Activated CD4-positive, alpha-beta memory T cell treated with anti-CD3 and anti-CD28 coated beads for 36 hours (primary cell): Measurements from ENCODE around the gene CASTOR2. TPM values are rescaled to one million over a fixed set of nuclear protein-coding genes. Genes with fewer than 3 reads are reported as not detected.
"Not testable (repeated sequence)": the region's sequence is repeated elsewhere in the genome, so short reads cannot be mapped to it uniquely, and the experiment has no call there.

ENCODE experiments used
- CTCF ChIA-PET: fragments of 350-600 bp; sonication (Branson Sonifier 250); formaldehyde crosslinking; loops from one replicate; lab custom pipeline; 2021; ENCODE audit warnings: antibody characterized with exemption, inconsistent platforms; lab: Charles Lee
- POLR2A ChIA-PET: fragments of 350-600 bp; sonication (Branson Sonifier 250); formaldehyde crosslinking; loops from one replicate; lab custom pipeline; 2021; ENCODE audit warnings: antibody characterized with exemption; lab: Charles Lee
- DNase-seq: peaks from one replicate; pipeline ENCODE4 v3.0.0-alpha.2; 2020
- H3K27ac Mint-ChIP-seq: one replicate; pipeline ENCODE4 v1.8.0; 2021; ENCODE audit warnings: mixed read lengths
- H3K27me3 Mint-ChIP-seq: one replicate; pipeline ENCODE4 v1.8.0; 2021; ENCODE audit warnings: mixed read lengths
- H3K36me3 Mint-ChIP-seq: one replicate; pipeline ENCODE4 v1.8.0; 2021; ENCODE audit warnings: mixed read lengths
- H3K4me1 Mint-ChIP-seq: one replicate; pipeline ENCODE4 v1.8.0; 2021; ENCODE audit warnings: low read depth, mixed read lengths
- H3K4me3 Mint-ChIP-seq: one replicate; pipeline ENCODE4 v1.8.0; 2021; ENCODE audit warnings: mild to moderate bottlenecking, mixed read lengths
- H3K9me3 Mint-ChIP-seq: one replicate; pipeline ENCODE4 v1.8.0; 2021; ENCODE audit warnings: mixed read lengths
- intact Hi-C: fragments of 100-400 bp; cut with micrococcal nuclease; formaldehyde crosslinking; loops from one replicate; pipeline ENCODE4 v1.15.1; 2023
- total RNA-seq, 2 experiments: library from RNA; stranded (reverse); gene quantifications; one replicate each; pipeline ENCODE4 v1.2.3, GENCODE V29; 2021

The CASTOR2 gene
- total RNA-seq, 2 experiments from 2014 or later, result 3.8 to 3.9 TPM

DNA sequence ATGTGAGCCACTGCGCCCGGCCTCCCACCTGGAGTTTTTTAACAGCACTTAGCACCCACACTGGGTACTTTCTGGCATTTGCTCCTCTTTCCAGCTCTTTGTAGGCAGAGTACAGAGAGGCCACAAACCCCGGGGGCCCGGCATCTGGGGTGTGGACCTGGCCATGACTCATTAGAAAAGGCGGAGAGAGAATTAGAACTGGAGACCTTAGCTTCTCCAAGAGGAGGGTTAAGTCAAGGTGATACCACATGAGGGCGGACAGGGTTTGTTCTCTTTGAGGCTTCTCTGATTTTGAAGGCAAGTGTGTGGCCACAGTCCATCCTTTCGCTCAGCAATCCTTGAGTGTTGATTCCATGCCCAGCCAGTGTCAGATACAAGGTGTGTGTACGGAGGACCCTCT, 36.9 kb downstream of the CASTOR2 start:
- H3K27me3 Mint-ChIP-seq, H3K4me3 Mint-ChIP-seq, DNase-seq: not testable (repeated sequence)

GRCh38 chr7:75010036-75010435, 45.5 kb downstream of the CASTOR2 start:
- Mint-ChIP-seq H3K27ac (no peak overlapping the region), H3K27me3 (no peaks in the 10 kb centered on the region), H3K4me1 (no peaks in the 10 kb centered on the region), H3K9me3 (no peaks in the 10 kb centered on the region), H3K36me3 (peaks cover 2% of the 10 kb centered on the region), H3K4me3 (no peak overlapping the region)
- CTCF ChIA-PET, result no interaction called here
- POLR2A ChIA-PET, result no interaction called here
- no peak for DNase-seq
- intact Hi-C loops, result no loop called here

More for the DNA sequence above, 36.9 kb downstream of the CASTOR2 start:
- H3K9me3 Mint-ChIP-seq, POLR2A ChIA-PET, CTCF ChIA-PET, H3K4me1 Mint-ChIP-seq, H3K36me3 Mint-ChIP-seq, intact Hi-C loops, H3K27ac Mint-ChIP-seq: not testable (repeated sequence)

- no peaks in the 10 kb centered on the region for H3K36me3 Mint-ChIP-seq
- no peak overlapping the region for H3K27ac Mint-ChIP-seq
- POLR2A ChIA-PET, result no interaction called here
- intact Hi-C loops, result no loop called here
- DNase-seq, result no peak
- no peaks in the 10 kb centered on the region for H3K27me3 Mint-ChIP-seq
- no peaks in the 10 kb centered on the region for H3K4me1 Mint-ChIP-seq
- CTCF ChIA-PET, result no interaction called here
- no peaks in the 10 kb centered on the region for H3K9me3 Mint-ChIP-seq
- H3K4me3 Mint-ChIP-seq, result no peak overlapping the region
These were observed 53.3 kb downstream of the CASTOR2 start for GRCh38 chr7:75017832-75018231.

DNA sequence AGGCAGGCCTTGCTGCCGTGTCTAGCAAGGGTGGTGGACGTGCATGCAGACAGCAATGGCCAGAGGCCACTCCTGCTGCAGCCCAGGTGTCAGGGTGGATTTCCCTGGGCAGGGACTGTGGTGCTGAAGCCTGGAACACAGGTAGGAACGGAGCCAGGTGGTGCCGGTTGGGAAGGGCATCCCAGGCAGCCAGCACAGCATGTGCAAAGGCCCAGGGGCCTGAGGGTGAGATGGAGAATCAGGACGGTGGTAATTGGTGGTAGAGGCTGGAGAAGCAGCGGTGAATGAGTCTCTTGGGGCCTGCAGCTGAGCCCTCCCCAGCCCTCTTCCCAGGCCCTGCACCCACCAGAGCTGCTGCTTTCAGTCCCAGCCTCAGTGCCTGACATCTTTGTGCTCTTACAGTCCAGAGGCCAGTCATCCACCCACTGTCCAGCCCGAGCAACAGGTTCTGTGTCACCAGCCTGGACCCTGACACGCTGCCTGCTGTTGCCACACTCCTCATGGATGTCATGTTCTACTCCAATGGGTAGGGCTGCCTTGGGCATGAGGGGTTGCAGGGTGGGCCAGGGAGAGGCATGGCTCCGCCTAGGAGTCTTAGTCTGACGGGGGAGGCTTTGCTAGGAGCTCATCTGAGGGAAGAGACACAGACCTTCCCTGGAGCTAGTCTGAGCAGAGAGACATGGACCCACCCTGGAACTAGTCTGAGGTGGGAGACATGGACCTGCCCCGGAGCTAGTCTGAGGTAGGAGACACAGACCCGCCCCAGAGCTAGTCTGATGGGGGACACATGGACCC, 54.3 kb downstream of the CASTOR2 start:
- DNase-seq, result no peak
- intact Hi-C loops, result no loop called here
- Mint-ChIP-seq H3K27me3 (no peaks in the 10 kb centered on the region), H3K4me1 (no peaks in the 10 kb centered on the region), H3K4me3 (no peak overlapping the region), H3K36me3 (no peaks in the 10 kb centered on the region), H3K9me3 (no peaks in the 10 kb centered on the region), H3K27ac (no peak overlapping the region)
- ChIA-PET POLR2A (no interaction called here), CTCF (no interaction called here)

- intact Hi-C loops, result no loop called here
- no peaks in the 10 kb centered on the region for H3K4me1 Mint-ChIP-seq
- no peaks in the 10 kb centered on the region for H3K9me3 Mint-ChIP-seq
- H3K27ac Mint-ChIP-seq, result no peak overlapping the region
- H3K27me3 Mint-ChIP-seq, result no peaks in the 10 kb centered on the region
- CTCF ChIA-PET, result no interaction called here
- POLR2A ChIA-PET, result no interaction called here
- DNase-seq, result no peak
- H3K4me3 Mint-ChIP-seq, result no peak overlapping the region
- no peaks in the 10 kb centered on the region for H3K36me3 Mint-ChIP-seq
These were observed 55.3 kb downstream of the CASTOR2 start for GRCh38 chr7:75019800-75020199.

DNA sequence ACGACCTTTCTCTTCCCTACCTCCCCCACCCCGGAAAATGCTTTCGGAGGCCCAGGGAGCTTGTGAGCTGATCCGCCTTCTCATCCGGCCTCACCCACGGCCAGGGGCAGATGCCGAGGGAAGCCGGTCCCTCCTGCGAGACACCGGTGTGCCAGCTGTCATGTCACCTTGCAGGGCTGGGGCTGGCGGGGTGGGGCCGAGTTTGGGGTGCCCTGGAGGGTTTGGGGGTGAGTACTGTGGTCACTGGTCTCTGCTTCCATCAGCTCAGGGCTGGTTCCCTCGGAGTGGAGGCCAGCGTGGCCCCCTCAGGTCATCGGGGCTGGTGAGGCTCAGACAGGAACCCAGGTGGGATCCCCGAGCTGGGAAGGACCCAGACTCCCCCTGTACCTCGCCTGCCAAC, 60.4 kb downstream of the CASTOR2 start:
- POLR2A ChIA-PET, result no interaction called here
- H3K4me1 Mint-ChIP-seq, result no peaks in the 10 kb centered on the region

DNA sequence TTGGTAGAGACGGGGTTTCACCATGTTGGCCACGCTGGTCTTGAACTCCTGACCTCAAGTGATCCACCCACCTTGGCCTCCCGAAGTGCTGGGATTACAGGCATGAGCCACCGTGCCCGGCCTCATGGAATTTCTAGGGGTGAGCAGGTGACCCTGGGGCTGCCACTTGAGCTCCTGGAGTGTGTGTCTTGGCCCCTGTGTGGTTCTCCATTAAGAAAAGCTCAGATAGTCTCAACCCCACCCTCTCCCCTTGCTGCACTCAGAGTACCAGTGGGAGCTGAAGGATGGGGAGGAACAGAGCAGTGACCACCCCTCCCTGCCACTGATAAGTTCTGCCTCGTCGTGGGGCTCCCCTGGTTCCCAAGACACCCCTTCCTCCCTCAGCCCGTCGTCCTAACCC, 63.8 kb downstream of the CASTOR2 start:
- no peak overlapping the region for H3K27ac Mint-ChIP-seq
- H3K27me3 Mint-ChIP-seq, result no peaks in the 10 kb centered on the region
- DNase-seq, result no peak
- no peaks in the 10 kb centered on the region for H3K4me1 Mint-ChIP-seq
- H3K4me3 Mint-ChIP-seq, result no peak overlapping the region
- intact Hi-C loops, result no loop called here
- no peaks in the 10 kb centered on the region for H3K9me3 Mint-ChIP-seq
- CTCF ChIA-PET, result no interaction called here
- POLR2A ChIA-PET, result interaction anchor here (0.5 kb wide), 1 partner anchor 521 kb away, joined by 3 read pairs; no protein-coding TSS in a partner anchor
- H3K36me3 Mint-ChIP-seq, result no peaks in the 10 kb centered on the region

More for the DNA sequence above, 60.4 kb downstream of the CASTOR2 start:
- no peak overlapping the region for H3K4me3 Mint-ChIP-seq
- CTCF ChIA-PET, result interaction anchor here (1.4 kb wide), 1 partner anchor 14 kb away, joined by 3 read pairs; no protein-coding TSS in a partner anchor
- DNase-seq, result no peak
- H3K27me3 Mint-ChIP-seq, result no peaks in the 10 kb centered on the region
- no peaks in the 10 kb centered on the region for H3K9me3 Mint-ChIP-seq
- no peaks in the 10 kb centered on the region for H3K36me3 Mint-ChIP-seq
- no peak overlapping the region for H3K27ac Mint-ChIP-seq
- intact Hi-C loops, result no loop called here

DNA sequence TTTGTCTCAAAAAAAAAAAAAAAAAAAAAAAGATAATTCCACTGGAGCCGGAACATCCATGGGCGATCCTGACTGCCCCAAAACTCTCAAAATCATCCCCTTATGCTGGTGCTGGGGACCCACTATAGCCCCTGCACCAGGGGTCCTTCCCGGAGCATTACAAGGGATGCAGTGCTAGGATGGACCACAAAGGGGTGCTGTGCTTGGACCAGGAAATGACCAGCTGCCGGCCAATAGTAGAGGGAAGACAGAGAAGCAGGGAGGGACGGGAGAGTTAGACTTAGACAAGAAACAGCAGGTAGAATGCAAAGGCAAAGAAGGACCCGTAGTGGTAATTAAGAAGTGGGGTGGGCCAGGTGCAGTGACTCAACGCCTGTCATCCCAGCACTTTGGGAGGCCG, 68.6 kb downstream of the CASTOR2 start:
- Mint-ChIP-seq H3K36me3 (no peaks in the 10 kb centered on the region), H3K27me3 (no peaks in the 10 kb centered on the region), H3K4me3 (no peak overlapping the region), H3K9me3 (no peaks in the 10 kb centered on the region), H3K27ac (no peak overlapping the region), H3K4me1 (no peaks in the 10 kb centered on the region)
- ChIA-PET POLR2A (no interaction called here), CTCF (no interaction called here)
- intact Hi-C loops, result no loop called here
- no peak for DNase-seq

DNA sequence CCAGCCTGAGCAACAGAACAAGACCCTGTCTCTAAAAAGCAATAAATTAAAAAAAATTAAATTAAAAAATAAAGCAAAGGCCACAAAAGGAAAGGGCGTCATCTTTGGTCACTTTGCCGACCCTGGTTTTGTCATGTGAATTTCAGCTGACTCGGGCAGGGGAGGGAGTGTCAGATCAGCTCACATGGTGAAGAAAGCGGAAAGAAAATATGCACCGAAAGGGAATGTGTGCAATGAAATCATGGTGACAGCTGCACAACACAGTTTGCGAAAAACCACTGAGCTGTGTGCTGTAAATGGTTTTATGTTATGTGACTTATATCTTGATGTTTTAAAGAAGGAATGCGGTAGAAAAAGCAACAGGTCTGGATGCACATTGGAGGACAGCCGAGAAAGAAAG, 69.3 kb downstream of the CASTOR2 start:
- Mint-ChIP-seq H3K27ac (no peak overlapping the region), H3K36me3 (no peaks in the 10 kb centered on the region), H3K4me3 (no peak overlapping the region), H3K4me1 (no peaks in the 10 kb centered on the region), H3K9me3 (no peaks in the 10 kb centered on the region), H3K27me3 (no peaks in the 10 kb centered on the region)
- intact Hi-C loops, result no loop called here
- no peak for DNase-seq
- POLR2A ChIA-PET, result no interaction called here
- CTCF ChIA-PET, result no interaction called here

DNA sequence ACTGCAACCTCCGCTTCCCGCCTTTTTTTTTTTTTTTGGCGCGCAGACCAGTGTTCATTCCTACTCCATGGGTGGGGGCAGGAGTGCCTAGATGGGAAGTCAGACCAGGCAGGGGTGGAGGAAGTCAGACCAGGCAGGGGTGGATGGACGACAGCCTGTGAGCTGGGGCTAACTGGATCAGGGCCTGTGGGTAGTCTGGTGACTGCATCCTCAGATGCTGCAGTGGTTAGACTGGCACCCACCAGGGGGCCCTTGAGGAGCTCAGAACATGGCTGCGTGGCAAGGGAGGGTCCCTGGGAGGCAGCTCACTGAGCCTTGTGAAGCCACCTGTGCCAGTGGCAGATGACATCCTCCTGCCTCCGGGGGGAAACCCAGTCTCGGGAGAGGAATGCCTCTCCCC, 74.0 kb downstream of the CASTOR2 start:
- POLR2A ChIA-PET, result no interaction called here
- Mint-ChIP-seq H3K4me3 (no peak overlapping the region), H3K4me1 (peaks cover 9% of the 10 kb centered on the region), H3K9me3 (no peaks in the 10 kb centered on the region), H3K27ac (no peak overlapping the region), H3K36me3 (peaks cover 6% of the 10 kb centered on the region), H3K27me3 (no peaks in the 10 kb centered on the region)
- DNase-seq, result no peak
- CTCF ChIA-PET, result interaction anchor here (0.9 to 1.1 kb wide), 2 partner anchors 13 to 35 kb away, joined by 3 read pairs; no protein-coding TSS in a partner anchor
- intact Hi-C loops, result no loop called here

GRCh38 chr7:75039166-75039565, 74.7 kb downstream of the CASTOR2 start:
- no peak overlapping the region for H3K27ac Mint-ChIP-seq

GRCh38 chr7:75039709-75040108, 75.2 kb downstream of the CASTOR2 start:
- no peak overlapping the region for H3K27ac Mint-ChIP-seq
- intact Hi-C loops, result no loop called here
- H3K9me3 Mint-ChIP-seq, result no peaks in the 10 kb centered on the region
- H3K27me3 Mint-ChIP-seq, result no peaks in the 10 kb centered on the region
- H3K4me1 Mint-ChIP-seq, result peaks cover 9% of the 10 kb centered on the region
- no peak overlapping the region for H3K4me3 Mint-ChIP-seq
- no peak for DNase-seq
- ChIA-PET CTCF (no interaction called here), POLR2A (no interaction called here)
- peaks cover 8% of the 10 kb centered on the region for H3K36me3 Mint-ChIP-seq

More at GRCh38 chr7:75039166-75039565, 74.7 kb downstream of the CASTOR2 start:
- peaks cover 8% of the 10 kb centered on the region for H3K36me3 Mint-ChIP-seq
- peaks cover 9% of the 10 kb centered on the region for H3K4me1 Mint-ChIP-seq
- POLR2A ChIA-PET, result no interaction called here
- no peak for DNase-seq
- no peaks in the 10 kb centered on the region for H3K9me3 Mint-ChIP-seq
- CTCF ChIA-PET, result interaction anchor here (1.1 kb wide), 1 partner anchor 14 kb away, joined by 3 read pairs; no protein-coding TSS in a partner anchor
- no peak overlapping the region for H3K4me3 Mint-ChIP-seq
- intact Hi-C loops, result no loop called here
- H3K27me3 Mint-ChIP-seq, result no peaks in the 10 kb centered on the region

DNA sequence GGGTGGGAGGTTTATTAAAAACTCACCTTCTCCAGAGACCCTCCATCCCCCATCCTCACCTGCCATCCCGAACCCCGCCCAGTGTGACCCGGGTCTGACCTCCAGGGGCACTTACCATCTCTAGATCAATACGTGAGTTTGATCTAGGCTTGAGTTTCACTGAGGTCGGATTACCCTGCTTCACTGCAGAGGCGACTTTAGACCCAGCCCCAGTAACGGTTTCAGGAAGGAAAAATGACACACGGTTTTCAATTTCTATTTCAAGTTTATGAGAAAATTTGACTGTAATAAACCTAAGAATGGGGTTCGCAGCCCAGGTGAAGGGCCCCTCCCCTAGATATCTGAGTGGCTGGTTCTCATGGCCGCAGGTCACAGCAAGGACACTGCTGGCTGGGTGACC, 76.0 kb downstream of the CASTOR2 start:
- ChIA-PET CTCF (no interaction called here), POLR2A (no interaction called here)
- H3K9me3 Mint-ChIP-seq, result no peaks in the 10 kb centered on the region
- no peak overlapping the region for H3K4me3 Mint-ChIP-seq
- peaks cover 9% of the 10 kb centered on the region for H3K4me1 Mint-ChIP-seq
- H3K36me3 Mint-ChIP-seq, result peaks cover 8% of the 10 kb centered on the region
- H3K27me3 Mint-ChIP-seq, result no peaks in the 10 kb centered on the region
- intact Hi-C loops, result no loop called here
- no peak overlapping the region for H3K27ac Mint-ChIP-seq
- no peak for DNase-seq
